HG02678 (cell line): ENCODE measurements around the gene MTUS2.
"Not testable (repeated sequence)": the region's sequence is repeated elsewhere in the genome, so short reads cannot be mapped to it uniquely, and the experiment has no call there.

ENCODE experiments used
- ATAC-seq: cut with Tn5 transposase; IDR thresholded peaks from one replicate; pipeline ENCODE4 v1.9.1; 2021; ENCODE audit warnings: mild to moderate bottlenecking, moderate library complexity; ENCODE audit not compliant: unreplicated experiment

The MTUS2 gene

GRCh38 chr13:29294821-29295220 is 474.7 kb downstream of the MTUS2 start:
- ATAC-seq: no peak

- ATAC-seq: no peak
Observed at GRCh38 chr13:29301027-29301426, 480.9 kb downstream of the MTUS2 start.

- ATAC-seq: no peak
Observed at GRCh38 chr13:29304148-29304547, 484.0 kb downstream of the MTUS2 start.

DNA sequence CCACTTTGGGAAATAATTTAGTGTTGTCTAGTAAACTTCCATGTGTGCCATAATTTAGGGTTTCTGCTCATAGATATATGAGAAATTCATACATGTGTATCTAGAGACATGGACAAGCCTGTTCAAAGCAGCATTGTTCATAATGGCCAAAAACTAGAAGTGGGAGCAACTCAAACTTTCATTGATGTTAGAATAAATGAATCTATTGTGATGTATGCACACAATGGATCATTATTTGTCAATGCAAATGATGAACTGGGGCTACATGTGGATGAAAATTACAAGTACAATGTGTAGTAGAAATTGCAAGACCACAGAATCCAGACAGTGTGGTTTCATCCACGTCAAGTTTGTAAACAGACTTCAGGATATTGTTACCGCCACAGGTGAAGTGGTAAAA is 490.7 kb downstream of the MTUS2 start:
- ATAC-seq: no peak

GRCh38 chr13:29315847-29316246 is 495.7 kb downstream of the MTUS2 start:
- ATAC-seq: no peak

GRCh38 chr13:29317828-29318227 is 497.7 kb downstream of the MTUS2 start:
- no peak for ATAC-seq

DNA sequence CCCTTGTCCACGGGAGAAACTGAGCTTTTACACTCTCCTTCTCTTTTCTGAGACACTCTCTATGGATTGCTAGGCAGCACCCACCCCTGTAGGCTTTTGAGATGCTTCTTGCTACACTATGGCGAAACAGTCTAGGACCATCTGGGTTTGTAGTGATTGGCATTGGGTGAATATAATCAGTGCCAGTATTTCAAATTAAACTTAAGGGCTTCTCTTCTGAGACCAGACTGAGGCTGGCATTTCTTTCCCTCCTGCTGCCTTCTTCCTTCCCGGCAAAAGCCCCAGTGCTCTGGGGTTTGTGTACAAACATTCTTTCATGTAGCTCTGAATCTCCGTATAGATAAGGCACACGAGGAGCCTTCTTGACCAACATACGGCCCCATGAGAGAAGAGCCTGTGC is 498.6 kb downstream of the MTUS2 start:
- ATAC-seq: no peak

DNA sequence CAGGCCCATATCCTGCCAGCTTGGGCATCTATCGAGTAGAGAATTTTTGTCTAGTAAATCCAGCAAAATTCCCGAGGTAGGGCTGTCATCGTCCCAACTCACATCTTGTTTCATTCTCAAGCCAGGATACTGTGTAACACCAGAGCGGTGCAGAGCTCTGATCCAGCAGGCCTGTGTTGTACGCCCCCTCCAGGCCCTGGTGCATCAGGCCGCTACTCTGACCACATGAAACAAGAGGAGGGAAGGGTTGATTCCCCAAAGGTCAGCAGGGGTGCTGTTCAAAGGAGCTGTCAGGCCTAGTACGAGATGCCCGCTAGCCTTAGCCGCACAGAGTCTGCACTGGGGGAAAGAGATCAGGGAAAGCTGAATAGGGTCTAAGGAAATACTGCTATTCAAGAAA is 499.3 kb downstream of the MTUS2 start:
- no peak for ATAC-seq

GRCh38 chr13:29323954-29324353 is 503.8 kb downstream of the MTUS2 start:
- ATAC-seq: no peak

DNA sequence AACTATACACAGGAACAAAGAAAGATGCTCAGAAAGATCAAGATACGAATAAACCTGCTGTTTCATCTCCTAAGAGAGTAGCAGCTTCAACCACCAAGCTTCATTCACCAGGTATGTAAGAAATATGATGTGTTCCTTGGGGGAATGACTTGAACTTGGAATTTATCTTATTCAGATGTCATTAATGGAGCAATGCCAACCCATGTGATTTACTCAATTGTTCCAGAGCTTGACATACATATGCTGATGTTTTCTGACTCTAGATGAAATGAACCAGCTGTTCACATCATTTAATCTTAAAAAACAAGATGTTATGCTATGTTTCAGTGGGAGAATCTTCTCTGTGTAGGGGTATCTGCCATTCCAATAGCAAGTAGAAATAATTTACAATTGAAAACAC is 504.5 kb downstream of the MTUS2 start:
- ATAC-seq: no peak

- ATAC-seq: no peak
Observed at GRCh38 chr13:29328501-29328900, 508.4 kb downstream of the MTUS2 start.

DNA sequence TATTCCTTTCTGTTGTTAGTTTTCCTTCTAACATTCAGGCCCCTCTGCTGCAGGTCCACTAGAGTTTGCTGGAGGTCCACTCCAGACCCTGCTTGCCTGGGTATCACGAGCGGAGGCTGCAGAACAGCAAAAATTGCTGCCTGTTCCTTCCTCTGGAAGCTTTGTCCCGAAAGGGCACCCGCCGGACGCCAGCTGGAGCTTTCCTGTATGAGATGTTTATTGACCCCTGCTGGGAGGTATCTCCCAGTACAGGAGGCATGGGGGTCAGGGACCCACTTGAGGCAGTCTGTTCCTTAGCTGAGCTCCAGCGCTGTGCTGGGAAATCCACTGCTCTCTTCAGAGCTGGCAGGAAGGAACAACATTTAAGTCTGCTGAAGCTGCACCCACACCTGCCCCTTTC is 516.2 kb downstream of the MTUS2 start:
- no peak for ATAC-seq

DNA sequence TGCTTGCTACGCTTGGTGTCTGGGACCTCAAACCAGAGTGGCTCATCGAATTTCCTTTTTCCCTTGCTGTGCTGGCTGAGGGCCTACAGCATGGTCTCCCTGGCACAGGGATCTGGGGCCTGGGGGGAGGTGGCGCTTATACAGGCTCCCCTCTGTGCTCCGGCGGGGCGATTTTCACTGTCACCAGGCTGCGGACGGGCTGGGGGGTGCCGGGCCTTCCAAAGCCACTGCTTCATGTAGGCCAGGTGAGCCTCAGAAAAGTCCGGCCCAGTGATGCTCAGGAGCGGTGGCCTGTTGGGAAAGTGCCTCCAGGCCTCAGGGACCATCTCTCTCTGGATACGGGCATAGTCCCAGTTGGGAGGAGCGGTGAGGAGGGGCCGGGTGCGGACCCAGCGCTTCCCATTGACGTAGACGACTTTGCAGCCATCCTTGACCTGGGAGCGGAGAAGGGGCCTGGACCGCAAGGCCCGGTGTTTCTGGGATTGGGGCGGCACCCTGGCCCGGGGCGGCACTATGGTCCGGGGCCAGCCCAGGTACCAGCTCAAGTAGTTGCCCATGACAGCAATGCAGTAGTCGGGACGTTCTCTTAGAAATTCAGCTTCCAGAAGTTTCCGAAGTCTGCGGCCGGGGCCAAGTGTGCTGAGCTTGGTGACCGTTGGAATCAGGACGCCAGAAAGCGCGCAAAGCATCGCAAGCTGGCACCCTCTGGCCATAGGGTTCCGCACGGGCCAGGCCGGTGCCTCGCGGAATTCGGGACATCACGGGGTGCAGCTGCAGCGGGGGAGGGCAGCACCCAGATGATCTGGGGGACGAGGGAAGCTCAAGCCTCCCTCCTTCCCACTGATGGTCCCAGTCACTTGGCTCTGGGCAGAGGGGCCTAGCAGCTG is 519.5 kb downstream of the MTUS2 start:
- ATAC-seq: no peak

DNA sequence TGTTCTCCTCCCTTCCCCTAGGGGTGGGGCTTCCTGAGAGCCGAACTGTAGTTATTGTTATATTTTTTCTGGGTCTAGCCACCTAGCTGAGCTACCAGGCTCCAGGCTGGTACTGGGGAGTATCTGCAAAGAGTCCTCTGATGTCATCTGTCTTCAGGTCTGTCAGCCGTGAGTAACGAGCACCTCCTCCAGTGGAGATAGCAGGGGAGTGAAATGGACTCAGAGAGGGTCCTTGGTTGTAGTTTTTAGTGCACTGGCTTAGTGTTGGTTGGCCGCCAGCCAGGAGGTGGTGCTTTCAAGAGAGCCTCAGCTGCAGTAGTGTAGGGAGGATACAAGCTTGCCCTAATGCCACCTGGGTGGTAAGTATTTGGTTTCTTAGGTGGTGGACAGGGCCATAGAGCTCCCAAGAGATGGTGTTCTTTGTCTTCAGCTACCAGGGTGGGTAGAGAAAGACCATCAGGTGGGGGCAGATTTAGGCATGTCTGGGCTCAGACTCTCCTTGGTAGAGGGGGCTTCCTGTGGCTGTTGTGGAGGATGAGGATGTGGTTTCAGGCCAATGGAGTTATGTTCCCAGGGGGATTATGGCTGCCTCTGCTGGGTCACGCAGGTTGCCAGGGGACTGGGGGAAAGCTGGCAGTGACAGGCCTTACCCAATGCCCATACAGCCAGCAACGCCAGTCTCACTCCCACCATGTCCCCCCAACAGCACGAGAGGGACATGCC is 525.9 kb downstream of the MTUS2 start:
- not testable (repeated sequence) for ATAC-seq

DNA sequence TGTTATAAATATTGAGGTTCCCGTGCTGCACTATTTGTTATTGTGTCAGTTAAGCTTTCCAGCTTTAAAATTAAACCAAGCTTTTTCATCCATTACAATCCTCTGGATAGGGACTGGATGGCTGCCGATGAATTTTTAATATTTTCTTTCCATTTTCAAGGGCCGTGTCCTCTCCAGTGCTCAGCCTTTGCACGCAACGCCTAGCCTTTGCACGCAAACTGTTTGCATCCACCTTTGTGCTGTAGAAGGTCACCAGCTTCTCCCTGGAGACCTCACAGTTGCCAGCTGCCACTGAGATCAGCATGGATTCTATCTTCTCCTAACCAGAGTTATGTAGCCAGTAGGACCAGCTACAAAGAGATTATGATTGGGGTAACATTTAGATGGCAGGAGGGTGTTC is 534.9 kb downstream of the MTUS2 start:
- no peak for ATAC-seq

DNA sequence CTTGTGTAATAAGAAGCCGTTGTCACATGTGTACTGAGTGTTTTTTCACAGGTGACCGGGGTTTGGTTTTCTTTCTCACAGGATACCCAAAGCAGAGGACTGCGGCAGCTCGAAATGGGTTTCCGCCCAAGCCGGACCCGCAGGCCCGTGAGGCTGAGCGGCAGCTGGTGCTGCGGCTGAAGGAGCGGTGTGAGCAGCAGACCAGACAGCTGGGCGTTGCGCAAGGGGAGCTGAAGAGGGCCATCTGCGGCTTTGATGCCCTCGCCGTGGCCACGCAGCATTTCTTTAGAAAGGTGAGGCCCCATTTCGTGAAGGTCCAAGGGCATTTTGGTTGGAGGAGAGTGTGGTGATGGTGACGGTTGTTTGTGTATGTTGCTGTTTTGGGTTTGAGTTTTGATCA is 539.0 kb downstream of the MTUS2 start:
- no peak for ATAC-seq

GRCh38 chr13:29361716-29362115 is 541.6 kb downstream of the MTUS2 start:
- no peak for ATAC-seq

- peak; percentile 87 for ATAC-seq
Observed at GRCh38 chr13:29362849-29363604, 542.9 kb downstream of the MTUS2 start.

GRCh38 chr13:29369060-29369743 is 549.1 kb downstream of the MTUS2 start:
- ATAC-seq: no peak

- ATAC-seq: no peak
Observed at GRCh38 chr13:29379281-29379680, 559.1 kb downstream of the MTUS2 start.

GRCh38 chr13:29379865-29380264 is 559.7 kb downstream of the MTUS2 start:
- ATAC-seq: no peak
